ENCODE measurements around the gene PRR20D. TPM values are rescaled to one million over a fixed set of nuclear protein-coding genes. Genes with fewer than 3 reads are reported as not detected.

Gene PRR20D
- total RNA-seq = not detected in 2 replicates

DNA sequence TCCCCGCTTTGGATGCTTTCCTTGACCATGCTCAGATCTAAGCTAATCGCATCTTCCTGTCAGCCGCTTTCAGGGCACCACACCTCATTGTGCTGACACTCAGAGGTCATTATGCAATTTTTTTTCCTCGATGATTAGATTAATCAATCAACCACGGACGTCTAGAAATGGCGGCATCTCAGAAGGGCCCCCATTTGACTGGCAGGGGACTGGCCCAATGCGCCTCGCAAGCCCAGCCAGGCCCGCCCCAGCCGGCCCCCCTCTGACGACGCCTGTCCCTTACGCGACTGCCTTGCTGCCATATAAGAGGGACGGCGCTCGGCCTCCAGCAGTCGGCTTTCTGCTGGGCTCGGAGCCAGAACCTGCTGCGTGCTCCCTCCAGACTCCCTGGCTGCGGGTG, at the start of gene PRR20D:
TSS of gene PRR20D (plus strand) at position 301 of the 400 bp plus-strand sequence. CDS start 387 bp downstream, outside the sequence.

GRCh38 chr13:57140235-57140968, 20.0 kb upstream of the PRR20D start, which contains the start of gene PRR20A:
PRR20A (plus strand) TSS chr13:57140918; CDS start chr13:57141305, 387 bp downstream.

DNA sequence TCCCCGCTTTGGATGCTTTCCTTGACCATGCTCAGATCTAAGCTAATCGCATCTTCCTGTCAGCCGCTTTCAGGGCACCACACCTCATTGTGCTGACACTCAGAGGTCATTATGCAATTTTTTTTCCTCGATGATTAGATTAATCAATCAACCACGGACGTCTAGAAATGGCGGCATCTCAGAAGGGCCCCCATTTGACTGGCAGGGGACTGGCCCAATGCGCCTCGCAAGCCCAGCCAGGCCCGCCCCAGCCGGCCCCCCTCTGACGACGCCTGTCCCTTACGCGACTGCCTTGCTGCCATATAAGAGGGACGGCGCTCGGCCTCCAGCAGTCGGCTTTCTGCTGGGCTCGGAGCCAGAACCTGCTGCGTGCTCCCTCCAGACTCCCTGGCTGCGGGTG, 13.2 kb upstream of the PRR20D start, which contains the start of gene PRR20B:
TSS of gene PRR20B (plus strand) at position 301 of the 400 bp plus-strand sequence. CDS start 387 bp downstream, outside the sequence.

GRCh38 chr13:57153761-57154160, 6.7 kb upstream of the PRR20D start, which contains the start of gene PRR20C:
PRR20C (plus strand) TSS chr13:57154061; CDS start chr13:57154448, 387 bp downstream.

DNA sequence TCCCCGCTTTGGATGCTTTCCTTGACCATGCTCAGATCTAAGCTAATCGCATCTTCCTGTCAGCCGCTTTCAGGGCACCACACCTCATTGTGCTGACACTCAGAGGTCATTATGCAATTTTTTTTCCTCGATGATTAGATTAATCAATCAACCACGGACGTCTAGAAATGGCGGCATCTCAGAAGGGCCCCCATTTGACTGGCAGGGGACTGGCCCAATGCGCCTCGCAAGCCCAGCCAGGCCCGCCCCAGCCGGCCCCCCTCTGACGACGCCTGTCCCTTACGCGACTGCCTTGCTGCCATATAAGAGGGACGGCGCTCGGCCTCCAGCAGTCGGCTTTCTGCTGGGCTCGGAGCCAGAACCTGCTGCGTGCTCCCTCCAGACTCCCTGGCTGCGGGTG, 6.5 kb downstream of the PRR20D start, which contains the start of gene PRR20E:
TSS of gene PRR20E (plus strand) at position 301 of the 400 bp plus-strand sequence. CDS start 387 bp downstream, outside the sequence.

Small RNA genes lying within 50 kb of the gene (small RNA-seq; reads per million reads assigned to genes)
- not detected for gene PRR20FP

Other genes with a start within 250 kb of the PRR20D start
- not detected in 2 replicates for gene PRR20A, start 19.7 kb upstream of the PRR20D start, total RNA-seq
- gene PRR20B, start 13.1 kb upstream of the PRR20D start, total RNA-seq = not detected in 2 replicates
- gene PRR20C, start 6.6 kb upstream of the PRR20D start, total RNA-seq = not detected in 2 replicates
- gene PRR20E, start 6.6 kb downstream of the PRR20D start, total RNA-seq = not detected in 2 replicates